ENCODE results near the gene RGCC. TPM values are rescaled to one million over a fixed set of nuclear protein-coding genes. Genes with fewer than 3 reads are reported as not detected.
"Not testable (repeated sequence)": the region's sequence is repeated elsewhere in the genome, so short reads cannot be mapped to it uniquely, and the experiment has no call there.

Gene RGCC
- total RNA-seq, 1 donor from 2014 or later, result 212 TPM

- DNase-seq (ENCODE audit: extremely low spot score in 2 of 2), result no peak
- Histone ChIP-seq H3K36me3 (no peaks in the 10 kb centered on the region), H3K27ac (no peak overlapping the region), H3K4me3 (peak overlapping the region in 1 of 2 donors; percentile 30), H3K9me3 (no peaks in the 10 kb centered on the region), H3K4me1 (peaks cover 7% of the 10 kb centered on the region), H3K27me3 (no peaks in the 10 kb centered on the region)
- intact Hi-C loops (cut with DNase I), result no loop called here
- TF ChIP-seq CTCF (IDR thresholded peaks at IDR 0.05), result no peak
- no peak for TF ChIP-seq POLR2A (IDR thresholded peaks at IDR 0.05)
- TF ChIP-seq POLR2AphosphoS5 (IDR thresholded peaks at IDR 0.05; ENCODE audit: insufficient read depth in 1 of 2, low read depth in 1 of 2), result no peak
Measured at GRCh38 chr13:41427666-41428065, 29.7 kb upstream of the RGCC start.

- Histone ChIP-seq H3K9me3 (no peaks in the 10 kb centered on the region), H3K4me1 (peaks cover 7% of the 10 kb centered on the region), H3K36me3 (no peaks in the 10 kb centered on the region), H3K27me3 (no peaks in the 10 kb centered on the region), H3K4me3 (peak overlapping the region in 1 of 2 donors; percentile 30), H3K27ac (no peak overlapping the region)
- intact Hi-C loops (cut with DNase I), result no loop called here
- TF ChIP-seq CTCF (IDR thresholded peaks at IDR 0.05) (no peak), POLR2A (IDR thresholded peaks at IDR 0.05) (no peak), POLR2AphosphoS5 (IDR thresholded peaks at IDR 0.05; ENCODE audit: insufficient read depth in 1 of 2, low read depth in 1 of 2) (no peak)
- DNase-seq (ENCODE audit: extremely low spot score in 2 of 2), result no peak
Measured at GRCh38 chr13:41428155-41428554, 29.2 kb upstream of the RGCC start.

GRCh38 chr13:41434030-41434429, 23.3 kb upstream of the RGCC start:
- H3K4me3 ChIP-seq; H3K36me3 ChIP-seq; intact Hi-C loops (cut with DNase I); H3K27me3 ChIP-seq; H3K4me1 ChIP-seq; DNase-seq (ENCODE audit: extremely low spot score in 2 of 2); H3K27ac ChIP-seq; H3K9me3 ChIP-seq: not testable (repeated sequence)

- DNase-seq (ENCODE audit: extremely low spot score in 2 of 2), result no peak
- intact Hi-C loops (cut with DNase I), result no loop called here
- Histone ChIP-seq H3K4me3 (no peak overlapping the region), H3K4me1 (no peaks in the 10 kb centered on the region), H3K27ac (no peak overlapping the region), H3K36me3 (no peaks in the 10 kb centered on the region), H3K9me3 (no peaks in the 10 kb centered on the region), H3K27me3 (no peaks in the 10 kb centered on the region)
- TF ChIP-seq POLR2AphosphoS5 (IDR thresholded peaks at IDR 0.05; ENCODE audit: insufficient read depth in 1 of 2, low read depth in 1 of 2) (no peak), CTCF (IDR thresholded peaks at IDR 0.05) (no peak), POLR2A (IDR thresholded peaks at IDR 0.05) (no peak)
Measured at GRCh38 chr13:41434831-41435520, 22.4 kb upstream of the RGCC start.

- Histone ChIP-seq H3K9me3 (no peaks in the 10 kb centered on the region), H3K27ac (no peak overlapping the region), H3K4me3 (no peak overlapping the region), H3K4me1 (no peaks in the 10 kb centered on the region), H3K36me3 (no peaks in the 10 kb centered on the region), H3K27me3 (no peaks in the 10 kb centered on the region)
- intact Hi-C loops (cut with DNase I), result no loop called here
- no peak for DNase-seq (ENCODE audit: extremely low spot score in 2 of 2)
- no peak for TF ChIP-seq POLR2A (IDR thresholded peaks at IDR 0.05)
- no peak for TF ChIP-seq POLR2AphosphoS5 (IDR thresholded peaks at IDR 0.05; ENCODE audit: insufficient read depth in 1 of 2, low read depth in 1 of 2)
- TF ChIP-seq CTCF (IDR thresholded peaks at IDR 0.05), result no peak
Measured at GRCh38 chr13:41443969-41444368, 13.4 kb upstream of the RGCC start.
